ENCODE results near the gene ADAMTS2.

Gene ADAMTS2

DNA sequence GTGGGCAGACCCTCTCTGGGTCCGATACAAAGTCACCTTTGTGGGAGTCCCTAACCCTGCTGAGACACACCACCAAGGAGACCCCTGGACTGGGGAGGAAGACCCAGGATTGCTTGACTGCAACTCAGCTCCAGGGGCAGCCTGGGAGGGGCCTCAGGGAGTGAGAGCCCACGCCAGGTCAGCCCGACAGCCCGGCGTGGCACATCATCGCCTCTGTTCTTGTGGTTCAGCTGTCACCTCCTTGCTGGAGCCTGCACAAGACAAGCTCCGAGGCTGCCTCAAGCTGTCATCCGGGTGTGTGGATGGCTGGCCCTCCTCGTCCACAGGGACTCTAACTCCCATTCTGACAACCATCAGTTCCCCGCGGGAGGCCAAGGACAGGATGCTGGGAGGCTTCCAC is 151.5 kb downstream of the ADAMTS2 start:
- no peak for DNase-seq (ENCODE audit: low read depth)

DNA sequence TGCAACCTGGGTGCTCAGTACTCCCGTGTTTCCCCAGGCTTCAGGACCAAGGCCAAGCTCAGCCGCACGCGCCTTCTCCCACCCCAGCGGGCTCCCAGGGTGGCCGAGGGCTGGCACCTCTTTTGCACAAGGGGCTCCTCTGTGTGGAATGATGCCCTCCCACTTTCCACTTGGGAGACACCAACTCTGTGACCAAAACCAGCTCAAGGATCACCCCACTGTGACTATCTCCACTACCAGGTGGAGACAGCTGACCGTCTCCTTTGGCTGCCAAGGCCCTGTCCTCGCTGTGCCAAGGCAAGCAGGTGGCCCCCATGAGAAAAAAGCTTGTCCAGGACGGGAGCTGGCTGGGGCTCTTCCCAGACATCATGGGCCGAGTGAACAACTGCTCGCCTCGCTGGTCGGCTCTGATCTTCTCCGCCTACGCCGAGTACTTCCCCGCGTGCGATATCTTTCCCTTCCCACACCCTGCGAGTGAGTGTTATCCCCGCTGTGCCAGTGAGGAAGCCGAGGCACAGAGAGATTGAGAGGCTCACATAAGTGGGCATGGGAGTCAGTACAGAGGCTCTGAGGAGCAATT is 152.3 kb downstream of the ADAMTS2 start:
- no peak for DNase-seq (ENCODE audit: low read depth)

DNA sequence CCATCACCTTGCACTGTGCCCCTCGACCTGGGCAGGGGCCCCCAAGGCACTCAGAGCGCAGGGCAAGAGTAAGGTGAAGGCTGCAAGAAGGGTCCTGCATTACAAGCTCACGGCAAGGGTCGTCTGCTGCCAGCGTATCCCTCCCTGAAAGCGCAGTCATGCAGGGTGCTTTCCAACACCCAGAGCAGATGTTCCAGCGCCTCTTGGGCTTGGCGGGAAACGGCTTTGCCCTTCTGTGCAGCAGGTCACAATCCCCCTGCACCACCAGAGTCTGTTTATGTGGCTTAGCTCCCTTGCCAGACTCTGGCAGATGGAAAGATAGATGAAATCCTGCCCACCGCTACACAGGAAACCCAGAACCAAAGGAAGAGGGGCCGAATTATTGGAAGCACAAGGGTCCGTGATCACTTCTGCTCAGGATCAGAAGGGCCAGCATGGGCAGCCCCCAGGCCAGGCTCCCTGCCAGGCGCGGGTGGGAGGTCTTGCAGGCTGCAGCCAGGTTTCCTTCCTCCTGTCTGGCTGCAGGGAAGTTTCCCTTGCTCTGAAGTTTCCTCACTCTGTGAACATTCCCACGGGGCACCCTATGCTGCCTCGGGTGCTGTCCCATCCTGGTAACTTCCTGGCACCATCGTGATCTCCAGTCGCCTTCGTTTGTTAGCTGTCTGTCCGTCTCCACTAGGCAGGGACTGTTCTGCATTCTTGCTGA is 152.9 kb downstream of the ADAMTS2 start:
- DNase-seq (ENCODE audit: low read depth), result no peak

DNA sequence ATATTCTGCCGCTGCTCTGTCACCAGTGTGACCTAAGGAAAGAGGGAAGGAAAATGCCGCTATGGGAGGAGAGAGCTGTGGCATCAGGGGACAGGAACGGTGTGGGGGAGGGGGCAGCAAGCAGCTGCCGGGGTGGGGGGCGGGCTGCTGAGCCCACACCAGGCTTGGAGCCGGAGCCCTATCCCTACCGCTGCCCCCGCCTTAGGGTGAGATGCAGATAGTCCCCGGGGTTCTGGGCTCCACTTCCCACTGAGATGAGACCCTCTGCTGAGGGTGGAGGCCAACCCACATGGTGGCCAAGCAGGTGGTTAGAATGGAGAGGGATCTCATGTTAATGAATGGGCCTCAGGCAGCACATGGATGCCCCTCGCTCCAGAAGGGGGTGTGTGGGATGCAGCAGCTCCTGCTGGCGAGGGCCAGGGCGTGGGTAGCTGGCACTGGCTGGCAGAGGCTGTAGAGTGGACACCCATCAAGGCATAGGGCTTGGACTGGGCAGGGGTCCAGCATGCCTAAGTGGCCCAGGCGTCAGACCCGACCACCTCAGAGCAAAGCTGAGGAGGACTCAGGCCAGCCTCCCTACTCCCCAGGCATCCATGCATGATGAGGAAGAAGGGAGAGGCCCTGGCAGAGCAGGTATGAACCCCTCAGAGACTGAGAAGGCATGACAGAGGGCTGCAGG is 153.6 kb downstream of the ADAMTS2 start:
- DNase-seq (ENCODE audit: low read depth), result no peak

DNA sequence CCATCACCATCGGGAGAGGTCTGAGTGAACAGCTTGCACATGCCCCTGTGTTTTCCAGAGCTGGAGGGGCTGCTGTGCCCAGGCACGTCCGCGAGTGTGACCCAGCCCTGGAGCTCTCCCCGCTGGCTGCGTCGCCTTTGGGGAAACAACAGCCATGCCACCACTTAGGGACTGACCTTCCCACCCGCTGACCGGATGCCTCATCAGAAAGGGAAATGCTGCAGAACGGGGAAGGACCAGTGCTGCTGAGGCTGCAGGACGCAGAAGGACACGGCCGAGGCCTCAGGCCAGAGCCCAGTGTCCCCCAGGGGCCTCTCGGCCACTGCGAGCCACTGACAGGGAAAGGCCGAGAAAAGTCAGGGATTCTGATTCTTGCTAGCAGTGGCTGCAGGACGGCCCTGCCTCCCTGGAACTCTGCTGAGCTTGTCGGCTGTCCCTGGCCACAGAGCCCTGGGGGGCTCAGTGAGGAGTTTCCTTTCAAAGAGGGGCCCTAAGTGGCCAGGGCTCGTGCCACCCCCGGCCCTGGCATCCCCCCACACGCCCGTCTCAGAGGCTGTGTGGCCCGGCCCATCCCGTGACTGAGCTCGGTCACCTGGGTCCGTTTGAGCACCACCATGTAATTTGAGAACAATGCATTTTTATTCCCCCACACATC is 154.3 kb downstream of the ADAMTS2 start:
- DNase-seq (ENCODE audit: low read depth), result no peak

DNA sequence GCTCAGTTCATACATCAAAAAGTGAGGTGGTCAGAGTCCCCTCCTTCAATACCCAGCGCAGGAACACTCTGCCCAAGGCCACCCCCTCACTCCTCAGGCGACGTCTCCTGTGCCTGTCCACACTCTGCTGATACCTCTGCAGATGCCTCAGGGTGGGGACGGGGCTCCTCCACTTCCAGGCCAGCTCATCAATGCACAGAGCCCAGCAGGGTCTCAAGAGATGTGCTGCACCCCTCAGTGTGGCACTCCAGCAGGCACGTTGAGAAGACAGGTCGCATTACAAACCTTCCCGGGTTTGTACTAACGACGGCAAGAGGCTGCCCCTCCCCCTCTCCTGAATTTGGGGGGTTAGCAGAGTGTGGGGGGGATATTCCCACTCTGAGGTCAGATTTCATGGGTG is 156.6 kb downstream of the ADAMTS2 start:
- no peak for DNase-seq (ENCODE audit: low read depth)

DNA sequence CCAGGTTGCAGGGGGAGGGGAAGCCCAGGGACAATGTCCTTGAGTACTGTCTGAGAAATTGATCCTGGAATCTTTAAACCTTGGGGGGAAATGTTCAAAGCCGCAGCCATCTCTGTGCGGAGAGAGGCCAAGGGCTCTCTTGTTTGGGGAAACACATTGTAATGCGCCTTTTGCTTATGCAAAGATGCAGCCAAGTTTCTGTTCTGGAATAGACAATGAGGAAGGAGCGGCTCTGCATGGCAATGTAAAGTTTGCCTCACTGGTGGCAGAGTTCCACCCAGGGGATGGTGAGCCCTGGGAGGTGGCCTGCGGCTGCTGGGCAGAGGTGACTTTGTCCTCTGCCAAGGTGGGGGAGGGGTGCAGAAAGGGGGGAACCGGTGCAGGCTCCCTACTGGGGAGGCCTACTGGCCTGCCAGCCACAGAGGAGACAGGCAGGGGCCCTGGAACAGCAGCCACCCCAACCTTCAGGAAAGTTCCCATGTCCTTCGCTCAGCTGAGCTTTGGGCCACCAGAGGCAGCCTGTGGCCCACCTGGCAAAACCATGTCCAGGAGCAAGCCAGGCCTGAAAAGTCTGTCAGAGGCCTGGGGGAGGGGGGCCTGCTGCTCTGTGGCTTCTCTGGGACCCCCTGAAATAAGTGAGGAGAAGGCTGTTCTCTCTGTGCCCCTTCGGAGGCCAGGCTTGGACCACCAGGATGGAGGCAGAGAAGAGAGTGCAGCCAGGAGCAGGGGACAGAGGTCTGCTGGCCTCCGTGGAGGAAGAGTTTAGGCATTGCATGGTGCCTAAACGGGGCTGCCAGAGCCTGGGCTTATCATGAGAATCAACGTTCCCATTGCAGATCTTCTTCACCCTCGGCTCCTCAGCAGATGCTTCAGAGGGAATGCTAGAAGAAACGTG is 157.3 kb downstream of the ADAMTS2 start:
- no peak for DNase-seq (ENCODE audit: low read depth)

DNA sequence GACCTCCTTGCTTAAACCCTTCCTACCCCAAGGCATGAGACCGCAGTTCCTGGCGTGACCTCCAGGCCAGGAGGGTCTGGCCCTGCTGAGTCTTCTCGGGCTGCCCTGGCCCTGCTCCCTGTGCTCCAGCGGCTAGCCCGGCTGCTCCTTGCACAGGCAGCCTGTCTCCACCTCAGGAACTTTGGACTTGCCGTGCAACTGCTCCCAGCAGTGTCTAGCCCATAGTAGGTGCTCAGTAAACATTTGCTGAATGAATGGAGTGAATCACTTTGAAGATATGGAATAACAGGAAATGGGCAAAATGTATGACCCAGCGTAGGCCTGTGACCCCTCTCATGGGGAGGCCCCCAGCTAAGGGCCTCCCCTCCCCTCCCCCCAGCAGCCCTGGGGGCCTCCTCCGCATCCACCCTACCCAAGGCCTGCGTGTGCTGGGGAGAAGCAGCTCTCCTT is 158.0 kb downstream of the ADAMTS2 start:
- no peak for DNase-seq (ENCODE audit: low read depth)

DNA sequence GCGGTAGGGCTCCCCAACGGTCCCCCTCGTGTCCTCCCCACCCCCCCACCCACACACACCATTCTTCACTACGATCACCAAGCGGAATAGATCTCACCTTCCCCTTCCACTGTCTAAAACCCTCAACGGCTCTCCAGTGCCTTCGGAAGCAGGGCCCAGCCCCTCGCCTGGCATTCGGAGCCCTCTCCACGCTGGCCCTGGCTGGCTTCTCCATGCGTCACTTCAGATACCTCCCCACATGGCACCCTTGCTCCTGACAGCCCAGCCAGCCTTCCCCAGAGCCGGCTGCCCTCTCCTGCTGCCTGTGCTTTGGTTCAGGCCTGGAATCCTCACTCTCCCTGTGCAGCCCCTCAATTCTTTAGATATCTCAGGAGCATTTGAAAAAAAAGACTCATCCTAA is 158.5 kb downstream of the ADAMTS2 start:
- DNase-seq (ENCODE audit: low read depth), result no peak

DNA sequence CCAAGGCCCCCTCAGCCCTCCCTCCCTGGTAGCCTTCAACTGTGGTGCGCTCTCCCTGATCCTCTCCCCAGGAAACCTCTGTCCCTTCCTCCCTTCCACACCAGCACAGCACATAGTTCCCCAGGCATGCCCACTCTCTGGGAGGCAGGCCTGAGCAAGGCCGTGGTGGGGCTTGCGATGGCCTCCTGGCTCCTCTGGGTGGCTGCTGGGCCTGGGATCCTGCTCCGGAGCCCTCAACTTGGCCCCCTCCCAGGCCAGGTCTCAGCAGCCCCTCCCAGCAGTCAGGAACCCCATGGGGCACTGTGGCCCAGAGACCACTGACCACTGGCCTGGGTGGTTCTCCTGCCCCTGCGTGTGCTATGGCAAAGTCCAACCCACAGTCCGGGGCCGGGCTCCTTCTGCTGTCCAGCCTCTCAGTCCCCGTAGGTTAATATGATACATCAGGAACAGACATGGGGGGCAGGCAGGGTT is 159.3 kb downstream of the ADAMTS2 start:
- DNase-seq (ENCODE audit: low read depth), result no peak

DNA sequence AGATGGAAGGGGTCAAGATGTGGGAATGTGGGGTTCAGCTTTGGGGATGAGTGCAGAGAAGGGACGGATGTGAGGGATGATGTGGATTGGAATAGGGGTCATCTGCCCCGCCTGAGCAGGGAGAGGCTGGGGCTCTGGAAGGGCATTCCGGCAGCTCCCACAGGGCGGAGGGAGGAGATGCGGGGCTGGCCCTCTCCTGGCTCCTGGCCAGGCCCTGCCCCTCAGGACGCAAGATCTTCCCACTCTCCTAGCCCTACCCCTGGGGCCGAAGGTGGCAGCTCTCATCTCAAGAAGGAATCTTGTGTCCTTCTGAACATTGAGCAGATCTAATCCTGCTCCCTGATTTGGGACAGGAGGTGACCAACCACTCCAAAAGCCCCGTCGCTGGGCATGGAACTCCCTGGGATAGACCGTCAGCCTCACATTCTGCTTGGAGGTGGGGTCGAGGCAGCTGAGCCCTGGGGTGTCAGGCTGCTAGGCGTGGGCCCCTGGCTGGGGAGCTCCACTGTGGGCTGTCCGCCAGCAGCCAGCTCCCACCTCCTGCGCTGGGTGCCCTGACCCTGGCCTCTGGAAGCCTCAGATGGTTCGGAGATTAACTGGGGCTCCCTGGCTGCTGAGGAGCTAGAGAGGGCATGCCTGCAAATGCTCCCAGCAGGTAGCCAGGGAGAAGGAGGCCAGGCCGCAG is 159.9 kb downstream of the ADAMTS2 start:
- DNase-seq (ENCODE audit: low read depth), result no peak

DNA sequence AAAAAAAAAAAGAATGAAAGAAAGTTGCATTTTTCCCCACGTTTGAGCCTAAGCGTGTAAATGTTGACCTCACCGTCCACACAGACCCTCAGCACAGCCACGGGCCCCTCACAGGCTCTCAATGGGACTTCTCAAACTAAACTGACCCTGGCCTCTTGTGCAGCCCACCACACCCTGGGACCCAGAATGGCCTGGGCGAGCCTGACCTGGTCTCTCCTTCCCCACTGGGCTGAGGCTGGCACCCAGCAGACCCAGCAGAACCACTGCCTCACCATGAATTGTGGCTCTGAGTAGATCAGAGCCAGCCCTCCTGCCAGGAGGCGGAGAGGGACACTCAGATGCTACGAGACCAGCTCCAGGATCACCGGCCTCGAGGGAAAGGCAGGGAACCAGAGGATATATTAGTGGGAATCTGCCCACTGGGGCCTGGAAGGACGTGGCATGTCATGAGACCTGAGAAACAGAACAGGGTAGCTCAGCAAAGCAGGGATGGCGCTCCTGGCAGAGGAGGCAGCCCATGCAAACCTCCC is 160.7 kb downstream of the ADAMTS2 start:
- no peak for DNase-seq (ENCODE audit: low read depth)

DNA sequence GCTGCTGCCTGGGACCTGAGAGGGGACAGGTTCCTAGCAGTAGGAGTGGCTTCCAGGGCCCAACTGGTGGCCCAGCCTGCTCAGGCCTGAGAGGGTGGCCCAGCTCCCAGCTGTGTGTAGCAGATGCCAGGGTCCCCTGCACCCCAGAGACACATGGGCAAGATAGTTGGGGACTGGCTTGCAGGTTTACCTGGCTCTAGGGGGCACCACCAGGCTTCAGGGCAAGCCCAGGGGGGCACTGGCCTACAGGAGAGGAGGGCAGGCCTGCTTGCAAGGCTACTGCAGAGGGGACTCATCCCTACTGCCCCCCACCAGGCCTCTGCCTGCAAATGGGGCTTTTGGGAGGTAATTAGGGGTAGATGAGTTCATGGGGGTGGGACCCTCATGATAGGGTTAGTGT is 161.8 kb downstream of the ADAMTS2 start:
- no peak for DNase-seq (ENCODE audit: low read depth)

DNA sequence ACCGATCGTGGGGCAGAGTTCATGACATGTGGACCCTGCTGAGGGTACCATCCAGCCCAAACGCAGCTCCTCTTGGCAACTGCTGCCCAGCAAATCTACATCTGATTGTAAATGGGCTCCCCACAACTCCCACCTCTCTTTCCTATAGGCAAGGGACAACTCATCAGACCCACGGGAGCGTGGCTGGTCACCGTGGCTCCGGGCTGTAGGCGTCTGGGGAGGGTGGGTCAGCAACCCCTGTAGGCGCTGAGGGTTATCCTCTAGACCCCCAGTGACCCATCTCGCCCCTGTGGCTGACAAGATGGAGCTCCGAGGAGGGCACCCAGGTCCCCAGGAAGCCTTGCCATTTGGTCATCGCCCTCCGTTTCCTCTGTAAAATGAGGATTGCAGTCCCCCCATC is 162.7 kb downstream of the ADAMTS2 start:
- no peak for DNase-seq (ENCODE audit: low read depth)

DNA sequence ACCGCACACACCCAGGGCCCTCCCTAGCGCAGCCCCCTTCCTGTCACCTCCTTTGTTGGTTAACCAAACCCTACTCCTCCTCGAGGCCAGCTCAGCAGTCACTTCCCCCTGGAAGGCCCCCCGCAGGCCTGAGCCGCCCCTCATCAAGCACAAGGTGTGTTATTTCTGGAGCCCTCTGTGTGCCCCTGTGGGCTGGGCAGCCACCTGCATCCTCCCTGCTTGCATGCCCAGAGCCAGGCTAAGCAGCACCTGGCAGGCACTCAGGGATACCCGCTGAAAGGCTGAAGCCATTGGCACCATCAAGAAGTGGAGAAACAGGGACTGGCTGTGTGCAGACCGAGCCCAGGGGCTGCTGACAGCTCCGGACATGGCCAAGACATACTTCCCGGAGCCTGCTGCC is 163.3 kb downstream of the ADAMTS2 start:
- DNase-seq (ENCODE audit: low read depth), result no peak

DNA sequence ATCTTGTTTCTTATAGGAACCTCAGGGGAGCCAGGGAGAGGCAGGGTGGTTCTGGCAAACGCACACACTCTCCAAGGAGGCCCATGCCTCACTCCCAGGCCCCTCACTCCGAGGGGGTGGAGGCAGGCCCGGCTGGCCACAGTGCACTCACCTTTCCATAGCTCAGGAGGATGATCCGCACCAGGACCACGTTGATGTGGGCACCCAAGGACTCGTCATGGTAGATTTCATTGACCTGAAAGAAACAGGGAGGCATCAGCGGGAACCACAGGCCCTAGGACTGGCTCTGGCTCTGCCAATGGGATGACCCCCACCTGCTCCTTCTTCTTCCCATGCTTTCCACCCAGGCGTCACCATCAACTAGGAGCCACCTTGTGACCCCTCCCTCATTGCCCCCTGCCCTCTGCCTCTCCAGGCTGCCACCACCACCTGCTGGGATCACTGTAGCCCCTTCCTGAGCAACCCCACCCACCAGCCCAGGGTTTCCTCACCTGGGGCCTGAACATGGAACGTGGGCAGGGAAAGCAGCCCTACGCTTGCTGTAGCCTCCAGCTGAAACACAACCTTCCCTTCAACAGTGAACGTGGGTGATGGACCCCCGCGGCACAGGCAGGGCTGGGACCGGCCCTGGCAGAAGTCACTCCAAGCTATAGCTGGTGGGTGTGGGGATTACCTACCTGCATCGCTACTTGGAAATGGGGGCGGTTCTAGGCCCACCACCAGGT is 164.2 kb downstream of the ADAMTS2 start:
- DNase-seq (ENCODE audit: low read depth), result no peak

DNA sequence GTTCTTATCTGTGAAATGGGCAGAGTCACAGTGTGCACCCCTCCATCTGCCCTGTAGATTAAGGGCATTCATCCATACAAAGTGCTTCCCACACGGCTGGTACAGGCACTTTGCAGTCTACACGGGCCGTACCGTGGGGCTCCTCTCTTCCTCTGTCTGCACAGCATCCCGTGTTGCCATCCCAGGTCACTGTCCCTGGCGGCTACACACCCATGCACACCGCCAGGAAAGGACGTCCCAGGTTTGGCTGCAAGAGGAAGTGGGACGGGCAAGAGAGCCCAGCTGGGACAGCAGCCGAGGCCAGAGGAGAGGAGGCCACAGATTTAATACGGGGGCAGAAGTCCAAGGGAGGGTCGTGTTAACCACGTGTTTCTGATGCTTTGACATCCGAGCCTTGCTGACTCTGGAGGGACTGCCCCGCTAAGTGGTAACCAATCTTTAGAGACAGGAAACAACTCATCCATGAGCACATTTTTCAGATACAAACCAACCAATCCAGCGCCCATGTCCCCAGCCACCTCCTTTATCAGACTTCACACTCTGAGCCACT is 165.1 kb downstream of the ADAMTS2 start:
- DNase-seq (ENCODE audit: low read depth), result no peak

DNA sequence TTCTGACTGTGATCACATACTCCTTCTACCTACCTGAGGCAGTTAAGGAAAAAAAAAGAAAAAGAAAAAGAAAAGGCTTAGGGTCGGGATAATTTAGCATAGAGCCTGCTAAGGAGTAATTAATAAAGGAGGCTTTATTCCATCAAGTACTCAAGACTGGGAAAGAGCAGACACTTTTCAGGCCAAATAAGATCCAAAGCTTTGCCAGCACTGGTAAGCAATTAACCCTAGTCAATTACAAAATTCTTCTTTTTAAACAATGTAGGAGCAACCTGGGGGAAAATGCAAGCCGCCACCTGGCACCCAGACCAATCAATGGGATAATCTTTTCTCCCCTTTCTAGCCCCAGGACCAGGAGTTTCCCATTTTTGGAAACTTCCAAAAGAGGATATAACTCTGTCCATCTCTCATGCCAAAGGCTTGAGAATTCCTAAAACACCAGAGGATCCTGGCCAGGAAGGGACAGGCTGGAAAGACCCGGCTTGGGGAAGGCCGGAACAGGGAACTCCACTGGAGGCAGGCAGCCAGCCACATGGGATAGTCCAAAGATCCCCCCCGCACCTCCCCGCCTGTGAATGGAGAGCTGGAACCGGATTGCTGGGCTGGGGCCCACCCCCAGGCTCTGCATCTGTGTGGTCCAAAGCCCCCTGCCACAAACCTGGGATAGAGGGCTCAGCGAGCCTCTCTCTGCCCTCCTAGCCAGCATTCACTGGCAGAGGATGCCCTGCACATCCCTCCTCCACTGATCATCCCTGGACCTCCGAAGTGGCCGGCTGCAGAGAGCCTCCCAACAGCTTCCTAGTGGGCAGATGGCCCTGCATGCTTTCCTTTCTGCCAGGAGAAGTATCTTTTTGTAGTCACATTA is 167.3 kb downstream of the ADAMTS2 start:
- DNase-seq (ENCODE audit: low read depth), result no peak

All from HS-5 (cell line).